SK-N-DZ (cell line): ENCODE measurements around the gene TFR2.
A peak's percentile ranks its signal among the peaks of the same experiment; 100 is the strongest.
"Not testable (repeated sequence)": the region's sequence is repeated elsewhere in the genome, so short reads cannot be mapped to it uniquely, and the experiment has no call there.

ENCODE experiments used
- DNase-seq: peaks from one replicate; pipeline ENCODE4 v3.0.0-alpha.2; 2015; ENCODE audit warnings: low spot score

Gene TFR2

DNA sequence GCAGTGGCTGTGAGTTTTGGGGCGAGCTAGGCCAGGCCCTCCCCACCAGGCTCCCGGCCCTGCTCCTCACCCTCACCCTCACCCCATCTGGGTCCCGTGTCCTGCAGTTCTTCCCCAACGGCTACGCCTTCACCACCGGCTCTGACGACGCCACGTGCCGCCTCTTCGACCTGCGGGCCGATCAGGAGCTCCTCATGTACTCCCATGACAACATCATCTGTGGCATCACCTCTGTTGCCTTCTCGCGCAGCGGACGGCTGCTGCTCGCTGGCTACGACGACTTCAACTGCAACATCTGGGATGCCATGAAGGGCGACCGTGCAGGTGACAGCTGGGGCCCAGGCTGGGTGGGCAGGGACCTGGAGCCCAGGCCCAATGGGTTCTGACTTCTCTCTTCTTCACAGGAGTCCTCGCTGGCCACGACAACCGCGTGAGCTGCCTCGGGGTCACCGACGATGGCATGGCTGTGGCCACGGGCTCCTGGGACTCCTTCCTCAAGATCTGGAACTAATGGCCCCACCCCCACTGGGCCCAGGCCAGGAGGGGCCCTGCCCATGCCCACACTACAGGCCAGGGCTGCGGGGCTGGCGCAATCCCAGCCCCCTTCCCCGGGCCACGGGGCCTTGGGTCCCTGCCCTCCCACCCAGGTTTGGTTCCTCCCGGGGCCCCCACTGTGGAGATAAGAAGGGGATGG is 37.1 kb upstream of the TFR2 start:
- DNase-seq = no peak

DNA sequence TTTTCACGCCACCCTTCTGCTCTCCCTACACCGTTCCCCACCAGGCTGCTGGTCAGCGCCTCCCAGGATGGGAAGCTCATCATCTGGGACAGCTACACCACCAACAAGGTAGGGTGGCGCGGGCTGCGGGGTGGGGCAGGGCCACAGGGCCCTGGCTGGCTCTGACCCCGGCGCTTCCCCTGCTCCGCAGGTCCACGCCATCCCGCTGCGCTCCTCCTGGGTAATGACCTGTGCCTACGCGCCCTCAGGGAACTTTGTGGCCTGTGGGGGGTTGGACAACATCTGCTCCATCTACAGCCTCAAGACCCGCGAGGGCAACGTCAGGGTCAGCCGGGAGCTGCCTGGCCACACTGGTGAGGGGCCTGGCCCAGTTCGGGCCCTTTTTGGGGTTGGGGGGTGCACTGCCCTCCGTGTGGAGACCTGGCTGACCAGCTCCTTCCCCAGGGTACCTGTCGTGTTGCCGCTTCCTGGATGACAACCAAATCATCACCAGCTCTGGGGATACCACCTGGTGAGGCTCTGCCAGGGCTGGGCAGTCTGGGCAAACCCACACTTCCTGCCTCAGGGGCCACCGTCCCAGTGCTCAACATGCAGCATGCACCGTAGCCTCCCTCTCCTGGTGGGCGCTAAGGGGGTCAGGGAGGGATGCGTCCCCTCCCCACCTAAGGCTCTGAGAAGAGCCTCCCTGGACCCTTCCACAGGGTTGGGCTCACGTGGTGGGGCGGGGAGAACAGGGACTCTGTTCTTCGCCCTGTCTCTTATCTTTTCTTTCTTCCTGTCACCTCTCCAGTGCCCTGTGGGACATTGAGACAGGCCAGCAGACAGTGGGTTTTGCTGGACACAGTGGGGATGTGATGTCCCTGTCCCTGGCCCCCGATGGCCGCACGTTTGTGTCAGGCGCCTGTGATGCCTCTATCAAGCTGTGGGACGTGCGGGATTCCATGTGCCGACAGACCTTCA is 36.2 kb upstream of the TFR2 start:
- DNase-seq = no peak

DNA sequence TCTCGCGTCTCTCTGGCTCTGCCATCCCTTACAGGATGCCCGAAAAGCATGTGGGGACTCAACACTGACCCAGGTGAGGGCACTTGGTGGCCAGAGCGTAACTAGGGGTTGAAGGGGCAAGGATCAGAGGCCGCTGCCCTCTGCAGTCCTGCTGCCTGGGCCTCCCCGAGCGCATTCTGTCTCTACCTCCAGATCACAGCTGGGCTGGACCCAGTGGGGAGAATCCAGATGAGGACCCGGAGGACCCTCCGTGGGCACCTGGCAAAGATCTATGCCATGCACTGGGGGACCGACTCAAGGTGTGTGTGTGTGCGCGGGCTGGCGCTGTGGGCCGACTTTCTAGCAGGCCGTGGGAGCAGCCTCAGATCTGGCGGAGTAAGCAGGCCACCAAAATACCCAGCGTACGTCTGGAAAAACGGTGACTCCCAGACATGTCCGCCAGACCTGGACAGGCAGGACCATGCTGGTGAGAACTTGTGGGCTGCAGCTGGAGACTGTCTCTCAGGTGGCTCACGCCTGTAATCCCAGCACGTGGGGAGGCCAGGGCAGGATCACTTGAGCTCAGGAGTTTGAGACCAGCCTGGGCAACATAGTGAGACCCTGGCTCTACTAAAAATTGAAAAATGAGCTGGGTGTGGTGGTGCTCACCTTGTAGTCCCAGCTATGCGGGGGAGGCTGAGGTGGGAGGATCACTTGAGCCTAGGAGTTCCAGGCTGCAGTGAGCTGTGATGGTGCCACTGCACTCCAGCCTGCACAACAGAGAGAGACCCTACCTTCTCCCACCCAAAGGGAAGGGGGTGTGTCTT is 35.4 kb upstream of the TFR2 start:
- no peak for DNase-seq

DNA sequence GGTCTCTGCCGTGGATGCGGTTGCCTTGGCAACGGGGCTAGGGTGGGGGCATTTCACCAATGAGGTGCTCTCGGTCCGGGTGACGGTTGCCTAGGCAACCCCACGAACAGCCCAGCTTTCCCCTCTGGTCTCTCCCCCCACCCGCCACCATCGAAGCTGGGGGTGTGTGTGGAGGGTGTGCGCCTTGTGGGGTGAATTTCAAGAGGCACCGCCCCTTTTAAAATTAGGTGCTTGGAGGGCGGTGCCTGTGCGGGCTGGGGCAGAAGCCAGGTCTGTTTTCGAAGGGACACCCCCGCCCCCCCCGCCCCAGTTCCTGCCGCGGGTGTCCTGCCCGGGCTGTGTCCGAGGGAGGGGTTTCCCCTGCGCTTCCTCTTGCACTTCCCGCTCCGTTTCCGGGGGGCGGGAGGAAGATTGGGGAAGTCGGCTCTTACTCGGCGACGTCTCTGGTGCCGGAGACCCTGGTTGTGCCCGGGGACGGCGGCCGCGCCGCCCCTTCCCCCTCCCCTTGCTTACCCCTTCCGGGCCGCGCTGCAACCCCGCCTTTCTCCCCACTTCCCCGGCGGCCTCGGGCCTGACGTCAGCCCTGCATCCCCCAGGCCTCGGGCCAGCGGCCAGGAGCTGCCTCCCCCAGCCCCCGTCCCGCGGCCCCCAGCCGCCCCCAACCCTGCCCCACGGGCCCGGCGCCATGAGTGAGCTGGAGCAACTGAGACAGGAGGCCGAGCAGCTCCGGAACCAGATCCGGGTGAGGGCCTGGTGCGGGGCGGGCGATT is 34.4 kb upstream of the TFR2 start:
- DNase-seq = peak; percentile 85

DNA sequence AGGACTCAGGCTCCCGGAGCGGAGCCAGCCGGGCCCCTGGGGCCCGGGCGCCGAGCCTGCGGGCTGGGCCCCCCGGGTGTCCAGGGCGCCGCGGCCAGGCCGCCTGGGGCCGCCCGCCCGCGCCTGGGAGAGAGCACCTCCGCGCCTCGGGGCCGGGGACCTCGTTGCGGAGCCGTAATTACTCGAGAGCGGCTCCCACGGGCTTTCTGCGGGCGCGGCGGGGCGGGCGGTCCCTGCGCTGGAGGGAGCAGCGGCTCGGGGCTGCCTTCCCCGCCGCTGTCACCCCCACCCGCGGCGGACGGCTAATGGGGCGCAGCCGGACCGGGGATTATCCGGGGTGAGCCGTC is 33.7 kb upstream of the TFR2 start:
- DNase-seq = no peak

DNA sequence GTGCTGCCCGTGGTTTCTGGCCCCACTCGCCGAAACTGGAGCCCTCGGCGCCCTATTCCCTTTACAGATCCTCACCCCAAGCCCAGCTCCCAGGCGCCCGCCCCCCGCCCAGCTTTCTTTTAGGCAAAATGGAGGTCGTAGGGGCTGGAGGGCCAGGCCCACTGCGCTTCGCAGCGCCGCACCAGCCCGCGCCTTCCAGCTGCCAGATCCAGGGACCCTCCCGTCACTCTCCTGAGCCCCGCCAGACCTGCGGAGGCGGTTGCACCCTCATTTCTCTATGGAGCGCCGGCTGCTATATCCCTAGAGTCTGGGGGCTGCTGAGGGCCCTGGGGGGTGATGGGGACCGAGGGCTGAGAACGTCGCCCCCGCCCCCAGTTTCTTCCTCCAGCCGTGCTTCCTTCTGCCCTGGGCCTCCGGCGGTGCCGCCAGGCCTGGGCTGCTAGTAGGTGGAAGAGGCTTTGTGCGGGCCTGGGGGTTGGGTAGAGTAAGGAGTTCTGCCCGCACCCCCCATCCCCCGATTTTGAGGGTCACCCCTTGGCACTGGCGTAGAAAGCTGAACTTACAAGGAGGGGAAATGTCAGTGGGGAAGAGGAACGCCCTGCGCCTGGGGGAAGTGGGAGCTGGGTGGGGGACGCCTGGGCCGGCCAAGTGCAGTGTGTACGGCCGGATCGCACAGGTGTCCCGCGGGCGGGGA is 33.2 kb upstream of the TFR2 start:
- DNase-seq = no peak

DNA sequence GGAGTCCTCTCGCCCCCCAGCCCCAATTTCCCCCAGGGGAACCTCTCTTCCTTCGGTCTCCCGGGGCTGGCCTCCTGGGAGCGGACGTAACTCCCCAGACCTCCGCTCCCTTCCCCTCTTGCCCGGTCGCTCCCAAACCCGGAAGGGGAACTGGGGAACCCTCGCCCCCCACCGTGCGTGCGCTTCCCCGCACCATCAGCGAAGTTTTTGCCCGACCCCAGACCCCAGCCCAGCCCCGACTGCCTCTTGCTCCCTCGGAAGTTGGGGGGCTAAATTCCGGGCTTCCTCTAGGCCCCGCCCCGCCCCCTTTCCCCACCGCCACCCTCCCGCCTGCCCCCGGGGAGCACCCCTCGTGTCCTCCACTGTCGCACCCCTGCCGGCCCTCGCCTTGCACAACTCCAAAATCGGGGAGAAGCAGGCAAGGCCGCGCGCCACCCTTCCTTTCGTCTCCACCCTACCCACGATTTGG is 32.6 kb upstream of the TFR2 start:
- DNase-seq = no peak

DNA sequence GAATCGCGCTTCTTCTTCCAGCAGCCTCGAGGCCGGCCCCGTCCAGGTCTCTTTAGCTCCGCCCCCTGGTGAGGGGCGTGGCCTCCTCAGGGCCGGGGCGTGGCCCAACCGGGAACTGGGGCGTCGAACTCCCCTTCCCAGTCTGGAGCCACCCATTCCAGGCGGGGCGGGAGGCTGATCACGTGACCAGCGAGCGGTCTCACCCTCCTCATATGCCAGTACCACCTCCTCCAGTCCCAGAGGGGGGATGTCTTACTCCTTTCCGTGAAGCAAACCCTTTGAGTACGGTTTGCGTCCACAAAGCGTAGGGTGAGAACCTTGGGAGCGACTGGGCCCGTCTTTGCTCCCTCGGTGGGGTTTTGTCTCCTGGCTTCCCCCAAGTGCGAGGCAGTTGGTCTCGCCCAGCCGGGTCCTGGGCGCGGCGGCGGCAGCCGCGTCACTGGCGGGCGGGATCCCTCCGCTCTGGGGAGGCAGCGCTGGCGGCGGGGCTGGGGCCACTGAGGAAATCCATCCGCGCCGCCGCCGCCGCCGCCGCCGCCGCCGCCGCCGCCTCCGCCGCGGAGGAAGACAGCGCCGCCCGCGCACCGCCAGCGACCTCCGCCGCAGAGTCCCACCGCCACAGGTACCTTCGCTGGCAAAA is 32.1 kb upstream of the TFR2 start, which contains the start of gene GNB2:
GNB2 (plus strand) TSS at position 439 of the 640 bp plus-strand sequence. CDS start 2,526 bp downstream, outside the sequence.
- DNase-seq = peak; percentile 99

DNA sequence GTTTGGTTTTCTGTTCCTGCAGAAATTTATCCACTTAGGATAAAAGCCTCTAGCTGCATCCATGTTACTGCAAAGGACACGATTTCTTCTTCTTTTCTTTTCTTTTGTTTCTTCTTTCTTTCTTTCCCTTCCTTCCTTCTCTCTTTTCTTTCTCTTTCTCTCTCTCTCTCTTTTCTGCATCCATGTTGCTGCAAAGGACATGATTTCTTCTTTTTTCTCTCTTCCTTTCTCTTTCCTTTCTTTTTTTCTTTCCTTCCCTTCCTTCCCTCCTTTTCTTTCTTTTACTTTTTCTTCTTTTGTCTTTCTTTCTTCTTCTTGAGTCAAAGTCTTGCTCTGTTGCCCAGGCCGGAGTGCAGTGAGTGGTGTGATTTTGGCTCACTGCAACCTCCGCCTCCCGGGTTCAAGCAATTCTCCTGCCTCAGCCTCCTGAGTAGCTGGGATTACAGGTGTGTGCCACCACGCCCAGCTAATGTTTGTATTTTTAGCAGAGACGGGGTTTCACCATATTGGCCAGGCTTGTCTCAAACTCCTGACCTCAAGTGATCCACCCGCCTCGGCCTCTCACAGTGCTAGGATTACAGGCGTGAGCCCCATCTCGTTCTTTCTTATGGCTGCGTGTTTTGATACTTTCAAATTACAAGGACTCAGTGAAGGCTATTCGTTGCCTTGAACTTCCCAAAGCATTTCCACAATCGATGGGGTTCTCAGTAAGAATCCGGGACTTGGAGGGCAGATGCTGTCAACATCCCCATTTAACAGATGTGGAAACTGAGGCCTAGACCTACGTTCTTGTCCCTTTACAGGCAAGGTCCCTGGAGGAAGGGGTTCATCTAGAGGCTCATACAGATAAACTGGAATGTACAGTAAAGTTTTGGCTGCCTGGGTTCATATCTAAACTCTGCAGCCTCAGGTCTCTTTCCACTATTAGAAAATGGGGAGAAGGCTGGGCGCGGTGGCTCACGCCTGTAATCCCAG is 30.3 kb upstream of the TFR2 start:
- DNase-seq = no peak

DNA sequence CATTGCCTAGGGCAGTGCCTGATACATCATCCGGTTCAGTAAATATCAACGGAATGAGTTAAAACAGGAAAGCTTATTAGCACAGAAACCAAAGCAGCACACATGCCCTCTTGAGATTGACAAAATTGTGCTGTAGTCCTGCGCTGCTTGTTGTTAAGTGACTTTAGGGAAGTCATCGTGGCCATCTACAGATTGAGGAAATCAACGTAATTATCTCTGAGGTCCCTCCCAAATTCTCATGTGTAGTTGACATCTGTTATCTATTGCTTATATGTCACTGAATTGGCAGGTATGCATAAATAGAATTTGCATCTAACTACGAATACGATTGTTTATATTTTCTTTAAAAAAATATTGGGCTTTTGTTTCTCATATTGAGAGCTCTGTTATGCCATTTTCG is 28.7 kb upstream of the TFR2 start:
- no peak for DNase-seq

DNA sequence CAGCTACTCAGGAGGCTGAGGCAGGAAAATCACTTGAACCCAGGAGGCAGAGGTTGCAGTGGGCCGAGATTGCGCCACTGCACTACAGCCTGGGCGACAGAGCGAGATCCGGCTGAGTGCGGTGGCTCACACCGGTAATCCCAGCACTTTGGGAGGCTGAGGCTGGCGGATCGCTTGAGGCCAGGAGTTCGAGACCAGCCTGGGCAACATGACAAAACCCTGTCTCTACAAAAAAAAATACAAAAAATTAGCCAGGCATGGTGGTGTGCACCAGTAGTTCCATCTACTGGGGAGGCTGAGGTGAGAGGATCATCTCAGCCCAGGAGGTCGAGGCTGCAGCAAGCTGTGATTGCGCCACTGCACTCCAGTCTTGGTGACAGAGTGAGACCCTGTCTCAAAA is 27.8 kb upstream of the TFR2 start:
- not testable (repeated sequence) for DNase-seq

DNA sequence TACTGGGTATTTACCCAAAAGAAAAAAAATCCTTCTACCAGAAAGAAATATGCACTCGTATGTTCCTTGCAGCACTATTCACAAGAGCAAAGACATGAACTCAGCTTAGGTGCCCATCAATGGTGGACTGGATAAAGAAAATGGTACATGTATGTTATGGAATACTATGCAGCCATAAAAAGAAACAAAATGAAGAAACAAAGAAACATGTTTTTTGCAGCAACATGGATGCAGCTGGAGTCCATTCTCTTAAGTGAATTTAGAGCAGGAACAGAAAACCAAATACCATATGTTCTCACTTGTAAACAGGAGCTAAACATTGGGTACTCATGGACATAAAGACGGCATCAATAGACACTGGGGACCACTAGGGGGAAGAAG is 26.7 kb upstream of the TFR2 start:
- DNase-seq = no peak

DNA sequence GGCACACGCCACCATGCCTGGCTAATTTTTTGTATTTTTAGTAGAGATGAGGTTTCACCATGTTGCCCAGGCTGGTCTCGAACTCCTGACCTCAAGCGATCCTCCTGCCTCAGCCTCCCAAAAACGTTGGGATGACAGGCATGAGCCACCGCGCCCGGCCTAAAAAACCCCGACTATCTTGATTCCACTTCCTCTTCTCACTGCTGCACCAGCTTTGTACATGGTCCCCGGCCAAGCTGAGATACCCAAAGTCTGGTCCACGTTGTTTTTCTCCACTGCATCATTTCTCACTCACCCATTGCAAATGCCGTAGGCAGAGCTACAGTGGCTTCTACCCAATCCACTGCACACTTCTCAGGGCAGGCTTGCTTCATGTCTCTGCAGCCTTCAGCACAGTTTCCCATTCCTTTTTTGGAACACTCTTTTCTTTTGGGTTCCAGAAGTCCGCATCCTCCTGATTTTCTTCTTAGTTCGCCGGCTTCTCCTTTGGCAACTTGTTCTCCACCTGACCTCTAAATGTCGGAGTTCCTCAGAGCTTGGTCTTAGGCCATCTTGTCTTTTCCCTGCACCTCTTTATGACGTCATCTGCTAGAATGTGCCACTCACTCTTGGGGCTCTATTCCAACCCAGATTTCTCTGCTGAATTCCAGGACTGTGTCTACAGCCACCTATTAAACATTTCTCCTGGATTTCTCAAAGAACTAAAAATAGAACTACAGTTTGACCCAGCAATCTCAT is 26.1 kb upstream of the TFR2 start:
- DNase-seq = no peak

DNA sequence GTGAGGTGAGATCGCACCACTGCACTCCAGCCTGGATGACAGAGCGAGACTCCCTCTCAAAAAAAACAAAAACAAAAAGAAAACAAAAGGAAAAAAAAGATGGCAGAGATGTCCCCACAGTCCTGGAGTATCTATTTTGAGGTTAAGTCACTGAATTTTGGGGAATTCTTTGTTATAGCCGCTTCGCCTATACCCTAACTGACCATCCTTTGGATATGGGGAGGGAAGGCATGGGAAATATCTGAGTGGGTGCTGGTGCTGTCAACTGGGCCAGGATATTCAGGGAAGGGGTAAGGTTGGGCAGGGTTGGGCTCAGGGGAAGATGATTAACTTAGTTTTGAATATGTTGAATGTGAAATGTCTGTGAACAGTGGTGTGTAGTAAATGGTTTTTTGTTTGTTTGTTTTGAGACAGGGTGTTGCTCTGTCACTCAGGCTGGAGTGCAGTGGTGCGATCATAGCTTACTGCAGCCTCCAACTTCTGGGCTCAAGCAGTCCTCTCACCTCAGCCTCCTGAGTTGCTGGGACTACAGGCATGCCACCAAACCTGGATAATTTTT is 23.9 kb upstream of the TFR2 start:
- DNase-seq = no peak

DNA sequence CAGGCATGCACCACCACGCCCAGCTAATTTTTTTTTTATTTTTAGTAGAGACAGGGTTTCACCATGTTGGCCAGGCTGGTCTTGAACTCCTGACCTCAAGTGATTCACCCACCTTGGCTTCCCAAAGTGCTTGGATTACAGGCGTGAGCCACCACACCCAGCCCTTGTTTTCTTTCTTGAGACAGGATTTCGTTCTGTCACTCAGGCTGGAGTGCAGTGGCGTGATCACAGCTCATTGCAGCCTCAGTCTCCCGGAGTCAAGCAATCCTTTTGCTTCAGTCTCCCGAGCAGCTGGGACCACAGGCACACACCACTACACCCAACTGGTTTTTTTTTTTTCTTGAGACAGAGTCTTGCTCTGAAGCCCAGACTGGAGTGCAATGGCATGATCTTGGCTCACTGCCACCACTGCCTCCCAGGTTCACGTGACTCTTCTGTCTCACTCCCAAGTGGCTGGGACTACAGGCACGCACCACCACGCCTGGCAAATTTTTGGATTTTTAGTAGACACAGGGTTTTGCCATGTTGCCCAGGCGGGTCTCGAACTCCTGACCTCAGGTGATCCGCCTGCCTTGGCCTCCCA is 20.9 kb upstream of the TFR2 start:
- DNase-seq = not testable (repeated sequence)

DNA sequence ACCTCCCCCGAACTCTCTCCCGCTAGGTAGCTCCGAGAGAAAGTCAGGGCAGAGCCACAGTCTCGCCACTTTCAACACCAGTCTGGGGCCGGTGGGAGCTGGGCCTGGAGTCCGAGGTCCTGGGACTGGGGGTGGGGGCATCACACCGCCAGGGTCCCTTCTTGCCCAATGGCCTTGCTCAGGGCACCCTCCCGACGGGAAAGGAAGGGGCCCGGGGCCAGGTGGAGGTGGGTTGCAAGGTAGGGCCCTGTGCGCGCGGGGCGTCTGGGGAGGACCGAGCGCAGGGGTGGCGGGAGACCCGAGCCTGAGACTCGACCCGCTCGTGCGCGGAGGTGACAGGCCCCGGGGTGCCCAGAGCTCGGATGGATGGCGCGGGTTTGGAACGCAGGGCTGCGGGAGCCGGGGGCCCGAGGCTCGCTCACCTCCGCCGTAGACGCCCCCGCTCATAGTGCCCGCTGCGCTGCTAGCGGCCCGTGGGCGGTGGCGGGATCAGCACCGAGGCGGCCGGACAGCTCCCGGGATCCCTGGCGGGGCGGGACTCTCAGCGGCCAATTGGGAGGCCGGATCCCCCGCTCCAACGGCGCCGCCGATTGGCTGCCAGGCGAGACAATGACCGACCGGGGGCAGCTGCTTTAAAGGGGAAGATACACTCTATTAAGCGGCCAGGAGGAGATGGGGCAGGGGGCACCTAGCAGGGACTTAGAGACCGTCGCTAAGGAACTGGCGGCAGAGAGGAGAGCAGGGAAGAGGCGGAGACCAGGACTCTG is 14.7 kb upstream of the TFR2 start, which contains the start of gene ACTL6B:
ACTL6B (minus strand) TSS at position 541 of the 767 bp plus-strand sequence; CDS start at position 447, 94 bp downstream.
- DNase-seq = peak; percentile 83
